RWPE1 (cell line): ENCODE results near the gene MYORG.
"Not testable (repeated sequence)": the region's sequence is repeated elsewhere in the genome, so short reads cannot be mapped to it uniquely, and the experiment has no call there.

Source experiments
- CTCF ChIA-PET: fragments of 350-600 bp; sonication (Branson Sonifier 250); formaldehyde crosslinking; extraction: SDS; loops from one replicate; lab custom pipeline; 2021; lab: Yijun Ruan, JAX
- POLR2A ChIA-PET: fragments of 400-600 bp; formaldehyde crosslinking; extraction: SDS; loops from one replicate; lab custom pipeline; 2020; ENCODE audit warnings: antibody characterized with exemption; ENCODE audit not compliant: low non-redundant PET; lab: Yijun Ruan, JAX
- DNase-seq: peaks from one replicate; pipeline ENCODE4 v3.0.0; 2012; ENCODE audit warnings: low spot score
- H3K27ac ChIP-seq: fragments of 450-650 bp; 2 replicates; pipeline ENCODE4 v1.5.1; 2017
- TF ChIP-seq, protein P1 (sequence below): fragments of 450-650 bp; conservative IDR thresholded peaks from 2 replicates; pipeline ENCODE4 v1.5.1; 2017; ENCODE audit warnings: low read depth, mild to moderate bottlenecking

Gene MYORG

DNA sequence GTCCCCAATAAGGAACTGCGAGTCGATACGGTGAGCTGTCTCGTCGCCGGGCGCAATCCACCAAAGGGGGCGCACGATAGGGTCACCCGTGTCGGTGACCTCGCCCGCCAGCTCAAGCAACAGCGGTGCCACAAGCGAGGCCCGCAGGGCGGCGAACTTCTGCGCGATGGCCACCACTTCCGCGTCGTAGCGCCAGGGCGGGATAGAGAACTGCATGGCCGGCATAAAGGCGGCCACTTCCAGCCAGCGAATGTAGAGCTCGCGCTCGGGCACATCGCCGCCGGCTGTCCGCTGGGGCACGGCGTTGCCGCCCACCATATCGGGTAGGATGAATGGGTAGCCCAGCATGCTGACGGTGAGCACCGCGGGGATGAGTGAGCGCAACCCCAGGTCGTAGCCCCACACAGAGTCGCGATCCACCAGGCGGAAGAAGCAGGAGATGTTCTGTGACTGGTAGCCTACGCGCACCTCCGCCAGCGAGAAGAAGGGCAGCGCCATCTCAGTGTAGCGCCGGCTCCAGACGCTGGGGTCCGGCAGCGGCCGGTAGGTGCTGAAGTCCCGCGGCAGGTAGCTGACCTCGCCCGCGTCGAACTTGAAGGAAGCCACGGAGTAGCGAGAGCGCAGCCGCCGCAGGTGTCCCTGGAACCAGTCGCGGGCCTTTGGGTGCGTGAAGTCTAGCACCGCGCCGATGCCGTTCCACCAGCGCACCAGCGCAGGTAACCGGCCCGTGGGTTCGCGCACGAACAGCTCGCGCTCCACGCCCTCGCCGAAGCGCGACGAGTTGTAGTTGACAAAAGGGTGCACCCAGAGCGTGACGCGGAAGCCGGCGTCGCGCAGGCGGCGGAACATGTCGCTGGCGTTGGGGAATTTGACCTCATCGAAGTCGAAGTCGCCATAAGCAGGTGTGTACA is 5.5 kb downstream of the MYORG start:
- no peak overlapping the region for H3K27ac ChIP-seq
- ChIA-PET POLR2A (no interaction called here), CTCF (no interaction called here)
- TF ChIP-seq, protein P1, sequence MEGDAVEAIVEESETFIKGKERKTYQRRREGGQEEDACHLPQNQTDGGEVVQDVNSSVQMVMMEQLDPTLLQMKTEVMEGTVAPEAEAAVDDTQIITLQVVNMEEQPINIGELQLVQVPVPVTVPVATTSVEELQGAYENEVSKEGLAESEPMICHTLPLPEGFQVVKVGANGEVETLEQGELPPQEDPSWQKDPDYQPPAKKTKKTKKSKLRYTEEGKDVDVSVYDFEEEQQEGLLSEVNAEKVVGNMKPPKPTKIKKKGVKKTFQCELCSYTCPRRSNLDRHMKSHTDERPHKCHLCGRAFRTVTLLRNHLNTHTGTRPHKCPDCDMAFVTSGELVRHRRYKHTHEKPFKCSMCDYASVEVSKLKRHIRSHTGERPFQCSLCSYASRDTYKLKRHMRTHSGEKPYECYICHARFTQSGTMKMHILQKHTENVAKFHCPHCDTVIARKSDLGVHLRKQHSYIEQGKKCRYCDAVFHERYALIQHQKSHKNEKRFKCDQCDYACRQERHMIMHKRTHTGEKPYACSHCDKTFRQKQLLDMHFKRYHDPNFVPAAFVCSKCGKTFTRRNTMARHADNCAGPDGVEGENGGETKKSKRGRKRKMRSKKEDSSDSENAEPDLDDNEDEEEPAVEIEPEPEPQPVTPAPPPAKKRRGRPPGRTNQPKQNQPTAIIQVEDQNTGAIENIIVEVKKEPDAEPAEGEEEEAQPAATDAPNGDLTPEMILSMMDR: no peak
- DNase-seq: no peak

DNA sequence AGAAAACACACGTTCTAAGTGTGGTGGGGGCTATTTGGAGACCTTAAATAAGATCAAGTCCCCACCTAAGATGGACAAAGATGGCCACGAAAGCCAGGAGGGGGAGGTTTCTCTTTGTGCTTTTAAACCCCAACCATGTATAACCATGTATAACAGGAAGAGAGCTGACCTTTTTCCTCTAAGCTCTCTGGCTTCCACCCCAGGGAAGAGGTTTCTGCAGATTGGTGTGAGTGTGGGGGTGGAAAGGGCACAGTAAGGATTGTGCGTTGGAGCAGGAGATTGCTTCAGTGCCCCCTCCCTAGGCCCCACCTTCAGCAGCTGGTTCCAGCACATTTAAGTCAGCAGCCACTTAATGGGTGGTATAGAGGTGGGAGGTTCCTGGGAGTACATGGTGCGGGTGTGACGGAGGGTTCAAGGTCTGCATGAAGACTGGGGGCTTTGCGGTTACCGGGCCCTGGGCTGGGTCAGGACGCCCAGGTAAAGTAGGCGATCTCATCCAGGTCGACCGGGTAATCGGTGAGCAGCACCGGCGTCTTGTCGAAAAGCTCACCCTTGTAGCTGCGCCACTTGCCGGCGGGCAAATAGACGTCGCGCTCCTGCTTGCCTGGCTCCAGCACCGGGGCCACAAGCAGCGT is 6.2 kb downstream of the MYORG start:
- TF ChIP-seq, protein P1: no peak
- no peak for DNase-seq
- POLR2A ChIA-PET: no interaction called here

DNA sequence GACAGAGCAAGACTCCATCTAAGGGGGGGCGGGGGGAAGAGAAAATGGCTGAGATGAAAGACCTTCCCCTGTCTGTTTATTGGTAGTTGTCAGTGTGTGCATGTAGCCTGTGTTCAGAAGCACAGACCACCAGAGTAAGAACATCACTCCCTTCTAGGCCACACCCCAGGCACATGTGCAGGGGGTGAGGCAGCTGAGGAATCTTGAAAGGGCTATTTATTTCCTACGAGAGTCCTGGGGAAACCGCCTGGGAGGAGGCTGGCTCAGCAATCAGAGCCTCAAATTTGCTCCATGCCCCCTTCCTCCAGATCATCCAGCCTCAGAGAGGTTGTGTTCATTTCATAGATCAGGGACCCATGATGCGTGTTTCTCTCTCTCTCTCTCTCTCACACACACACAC is 7.1 kb downstream of the MYORG start:
- ChIA-PET CTCF (interaction anchor here (0.6 kb wide), 1 partner anchor 69 kb away, joined by 5 read pairs; no protein-coding TSS in a partner anchor), POLR2A (interaction anchor here (0.6 kb wide), 1 partner anchor 17 kb away, joined by 11 read pairs; no protein-coding TSS in a partner anchor)

More for the DNA sequence above, 6.2 kb downstream of the MYORG start:
- no peak overlapping the region for H3K27ac ChIP-seq
- CTCF ChIA-PET: no interaction called here

DNA sequence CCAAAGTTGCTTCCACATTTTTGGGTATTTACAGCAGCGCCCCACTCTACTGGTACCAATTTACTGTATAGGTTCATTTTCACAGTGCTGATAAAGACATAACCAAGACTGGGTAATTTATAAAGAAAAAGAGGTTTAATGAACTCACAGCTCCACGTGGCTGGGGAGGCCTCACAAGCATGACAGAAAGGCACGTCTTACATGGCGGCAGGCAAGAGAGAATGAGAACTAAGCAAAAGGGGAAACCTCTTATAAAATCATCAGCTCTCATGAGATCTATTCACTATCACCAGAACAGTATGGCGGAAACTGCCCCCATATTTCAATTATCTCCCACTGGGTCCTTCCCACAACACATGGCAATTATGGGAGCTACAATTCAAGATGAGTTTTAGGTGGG is 7.9 kb downstream of the MYORG start:
- ChIA-PET CTCF (interaction anchor here (0.6 to 0.9 kb wide), 2 partner anchors 10 to 69 kb away, joined by 3 to 5 read pairs; no protein-coding TSS in a partner anchor), POLR2A (interaction anchor here (0.6 kb wide), 1 partner anchor 18 kb away, joined by 11 read pairs; no protein-coding TSS in a partner anchor)
- H3K27ac ChIP-seq, DNase-seq: not testable (repeated sequence)

More for the DNA sequence above, 7.1 kb downstream of the MYORG start:
- no peak for DNase-seq
- H3K27ac ChIP-seq: no peak overlapping the region
- TF ChIP-seq, protein P1: no peak

DNA sequence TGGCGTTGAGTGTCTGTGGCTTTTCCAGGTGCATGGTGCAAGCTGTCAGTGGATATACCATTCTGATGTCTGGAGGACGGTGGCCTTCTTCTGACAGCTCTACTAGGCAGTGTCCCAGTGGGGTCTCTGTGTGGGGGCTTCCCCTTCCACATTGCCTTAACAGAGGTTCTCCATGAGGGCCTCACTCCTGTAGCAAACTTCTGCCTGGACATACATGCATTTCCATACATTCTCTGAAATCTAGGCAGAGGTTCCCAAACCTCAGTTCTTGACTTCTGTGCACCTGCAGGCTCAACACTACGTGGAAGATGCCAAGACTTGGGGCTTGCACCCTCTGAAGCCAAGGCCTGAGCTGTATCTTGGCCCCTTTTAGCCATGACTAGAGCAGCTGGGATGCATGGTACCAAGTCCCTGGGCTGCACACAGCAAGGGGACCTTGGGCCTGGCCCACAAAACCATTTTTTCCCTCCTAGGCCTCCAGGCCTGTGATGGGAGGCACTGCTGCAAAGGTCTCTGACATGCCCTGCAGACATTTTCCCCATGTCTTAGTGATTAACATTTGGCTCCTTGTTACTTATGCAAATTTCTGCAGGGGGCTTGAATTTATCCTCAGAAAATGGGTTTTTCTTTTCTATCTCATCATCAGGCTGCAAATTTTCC is 8.8 kb downstream of the MYORG start:
- CTCF ChIA-PET: interaction anchor here (0.6 kb wide), 1 partner anchor 1924 kb away, joined by 3 read pairs; no protein-coding TSS in a partner anchor
- DNase-seq, H3K27ac ChIP-seq, POLR2A ChIA-PET: not testable (repeated sequence)

DNA sequence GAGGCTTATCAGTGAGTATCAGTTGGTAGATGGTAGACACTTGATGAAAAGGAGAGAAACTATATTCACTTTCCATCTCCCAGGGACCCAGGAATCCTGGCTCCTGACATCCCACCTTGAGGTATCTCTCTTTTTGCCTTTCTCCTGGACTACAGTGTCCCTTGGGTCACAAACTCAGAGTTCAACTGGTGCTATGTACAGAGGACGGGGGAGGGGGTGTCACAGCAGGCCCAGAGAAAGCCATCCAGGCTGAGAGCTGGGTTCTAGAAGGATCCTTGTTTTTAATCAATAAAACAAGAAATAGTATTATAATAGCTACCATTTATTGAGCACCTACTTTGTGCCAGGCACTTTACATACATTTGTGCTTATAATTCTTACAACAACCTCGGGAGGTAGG is 10.3 kb downstream of the MYORG start:
- CTCF ChIA-PET: interaction anchor here (0.6 kb wide), 1 partner anchor 1546 kb away, joined by 3 read pairs; no protein-coding TSS in a partner anchor
- POLR2A ChIA-PET: no interaction called here
- no peak for DNase-seq
- TF ChIP-seq, protein P1: no peak
- H3K27ac ChIP-seq: no peak overlapping the region

DNA sequence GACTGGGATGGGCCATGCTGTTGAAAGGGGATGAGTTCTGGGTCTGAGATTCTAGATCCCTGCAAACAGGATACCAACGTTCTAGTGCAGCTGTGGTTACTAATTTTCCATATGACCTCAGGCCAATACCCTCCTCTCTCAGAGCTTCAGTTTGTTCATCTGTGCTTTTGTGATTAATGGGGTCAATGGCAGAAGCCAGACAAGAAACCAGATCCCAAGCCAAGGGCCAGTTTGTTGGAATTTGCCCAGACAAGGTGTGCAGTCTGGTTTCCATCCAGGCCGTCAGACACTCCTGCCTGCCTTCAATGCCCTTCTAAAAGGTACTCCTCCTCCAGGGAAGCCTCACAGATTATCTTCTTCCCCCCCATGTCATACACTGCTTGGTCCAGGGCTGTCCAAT is 11.4 kb downstream of the MYORG start:
- H3K27ac ChIP-seq: no peak overlapping the region
- POLR2A ChIA-PET: no interaction called here
- CTCF ChIA-PET: no interaction called here
- no peak for DNase-seq
- TF ChIP-seq, protein P1: no peak
